ENCODE data around the gene EYS.
"Not testable (repeated sequence)": the region's sequence is repeated elsewhere in the genome, so short reads cannot be mapped to it uniquely, and the experiment has no call there.

Gene EYS

GRCh38 chr6:65501045-65501444 is 206.0 kb downstream of the EYS start:
- H3K9me3 ChIP-seq (ENCODE audit: control insufficient read depth in 1 of 2, low read length in 2 of 2): peaks cover 2 to 5% of the 10 kb centered on the region in 2 donors
- H3K4me1 ChIP-seq (ENCODE audit: control insufficient read depth in 1 of 2, insufficient read depth in 2 of 2, low read length in 2 of 2): no peaks in the 10 kb centered on the region
- H3K27ac ChIP-seq (ENCODE audit: low read depth, low read length): no peak overlapping the region
- H3K9ac ChIP-seq (ENCODE audit: low read depth in 1 of 2, low read length in 2 of 2): no peak overlapping the region
- H3K4me3 ChIP-seq (ENCODE audit: low read depth in 1 of 2, low read length in 2 of 2): no peak overlapping the region
- H3K36me3 ChIP-seq (ENCODE audit: control insufficient read depth in 1 of 2, insufficient read depth in 2 of 2, low read length in 2 of 2): no peaks in the 10 kb centered on the region
- no peaks in the 10 kb centered on the region for H3K27me3 ChIP-seq (ENCODE audit: control insufficient read depth in 1 of 2, insufficient read depth in 2 of 2, low read length in 2 of 2)

DNA sequence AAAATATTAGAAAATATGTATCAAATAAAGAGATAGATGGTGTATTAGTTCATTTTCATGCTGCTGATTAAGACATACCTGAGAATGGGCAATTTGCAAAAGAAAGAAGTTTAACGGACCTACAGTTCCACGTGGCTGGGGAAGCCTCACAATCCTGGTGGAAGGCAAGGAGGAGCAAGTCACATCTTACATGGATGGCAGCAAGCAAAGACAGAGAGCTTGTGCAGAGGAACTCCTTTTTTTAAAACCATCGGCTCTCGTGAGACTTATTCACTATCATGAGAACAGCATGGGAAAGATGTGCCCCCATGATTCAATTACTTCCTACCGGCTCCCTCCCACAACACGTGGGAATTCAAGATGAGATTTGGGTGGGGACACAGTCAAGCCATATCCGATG is 223.4 kb downstream of the EYS start:
- not testable (repeated sequence) for H3K27ac ChIP-seq (ENCODE audit: low read depth, low read length); H3K4me1 ChIP-seq (ENCODE audit: control insufficient read depth in 1 of 2, insufficient read depth in 2 of 2, low read length in 2 of 2); H3K4me3 ChIP-seq (ENCODE audit: low read depth in 1 of 2, low read length in 2 of 2); H3K36me3 ChIP-seq (ENCODE audit: control insufficient read depth in 1 of 2, insufficient read depth in 2 of 2, low read length in 2 of 2); H3K27me3 ChIP-seq (ENCODE audit: control insufficient read depth in 1 of 2, insufficient read depth in 2 of 2, low read length in 2 of 2); H3K9me3 ChIP-seq (ENCODE audit: control insufficient read depth in 1 of 2, low read length in 2 of 2); H3K9ac ChIP-seq (ENCODE audit: low read depth in 1 of 2, low read length in 2 of 2)

DNA sequence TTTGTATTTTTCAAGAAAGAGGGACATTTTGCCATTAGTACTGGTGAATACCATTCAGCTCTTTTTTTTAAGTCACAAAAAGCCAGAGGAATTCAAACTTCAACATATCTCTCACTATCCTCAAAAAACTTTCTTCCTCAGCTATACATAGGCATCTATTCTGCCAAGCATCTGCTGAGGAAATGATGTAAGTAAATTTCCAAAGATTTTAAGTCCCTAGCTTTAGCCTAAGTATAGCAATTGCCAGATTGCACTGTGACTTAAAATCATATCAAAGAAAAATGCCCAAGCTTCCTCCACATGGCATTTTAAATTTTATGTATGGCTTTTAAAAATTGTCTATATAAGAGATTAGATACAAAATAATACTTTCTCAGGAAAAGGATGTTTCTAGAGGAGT is 237.4 kb downstream of the EYS start:
- H3K4me1 ChIP-seq (ENCODE audit: control insufficient read depth in 1 of 2, insufficient read depth in 2 of 2, low read length in 2 of 2): no peaks in the 10 kb centered on the region
- H3K9ac ChIP-seq (ENCODE audit: low read depth in 1 of 2, low read length in 2 of 2): no peak overlapping the region
- H3K9me3 ChIP-seq (ENCODE audit: control insufficient read depth in 1 of 2, low read length in 2 of 2): peaks cover 3 to 4% of the 10 kb centered on the region in 2 donors

DNA sequence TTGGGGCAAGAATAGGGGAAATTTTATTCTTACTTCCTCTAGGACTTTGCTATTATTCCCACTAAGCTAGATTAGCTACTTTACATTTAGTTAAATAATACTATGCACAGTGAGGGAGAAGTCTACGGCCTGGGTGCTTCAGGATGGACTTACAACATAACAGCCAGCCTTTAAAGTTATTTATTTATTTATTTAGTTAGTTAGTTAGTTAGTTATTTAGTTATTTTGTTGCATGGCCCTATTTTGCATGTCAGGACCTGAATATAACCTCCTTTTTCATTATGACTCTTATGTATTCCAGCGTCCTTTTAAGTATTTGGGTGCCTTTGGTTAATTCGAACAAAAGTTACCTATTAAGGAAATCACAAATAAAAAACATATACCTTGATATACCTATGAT is 238.7 kb downstream of the EYS start:
- Histone ChIP-seq H3K9ac (ENCODE audit: low read depth in 1 of 2, low read length in 2 of 2) (no peak overlapping the region), H3K9me3 (ENCODE audit: control insufficient read depth in 1 of 2, low read length in 2 of 2) (peaks cover 3 to 4% of the 10 kb centered on the region in 2 donors), H3K4me3 (ENCODE audit: low read depth in 1 of 2, low read length in 2 of 2) (no peak overlapping the region), H3K4me1 (ENCODE audit: control insufficient read depth in 1 of 2, insufficient read depth in 2 of 2, low read length in 2 of 2) (no peaks in the 10 kb centered on the region), H3K27me3 (ENCODE audit: control insufficient read depth in 1 of 2, insufficient read depth in 2 of 2, low read length in 2 of 2) (no peaks in the 10 kb centered on the region), H3K27ac (ENCODE audit: low read depth, low read length) (no peak overlapping the region), H3K36me3 (ENCODE audit: control insufficient read depth in 1 of 2, insufficient read depth in 2 of 2, low read length in 2 of 2) (no peaks in the 10 kb centered on the region)

More for the DNA sequence above, 237.4 kb downstream of the EYS start:
- H3K4me3 ChIP-seq (ENCODE audit: low read depth in 1 of 2, low read length in 2 of 2): no peak overlapping the region
- no peaks in the 10 kb centered on the region for H3K36me3 ChIP-seq (ENCODE audit: control insufficient read depth in 1 of 2, insufficient read depth in 2 of 2, low read length in 2 of 2)
- no peaks in the 10 kb centered on the region for H3K27me3 ChIP-seq (ENCODE audit: control insufficient read depth in 1 of 2, insufficient read depth in 2 of 2, low read length in 2 of 2)
- no peak overlapping the region for H3K27ac ChIP-seq (ENCODE audit: low read depth, low read length)

DNA sequence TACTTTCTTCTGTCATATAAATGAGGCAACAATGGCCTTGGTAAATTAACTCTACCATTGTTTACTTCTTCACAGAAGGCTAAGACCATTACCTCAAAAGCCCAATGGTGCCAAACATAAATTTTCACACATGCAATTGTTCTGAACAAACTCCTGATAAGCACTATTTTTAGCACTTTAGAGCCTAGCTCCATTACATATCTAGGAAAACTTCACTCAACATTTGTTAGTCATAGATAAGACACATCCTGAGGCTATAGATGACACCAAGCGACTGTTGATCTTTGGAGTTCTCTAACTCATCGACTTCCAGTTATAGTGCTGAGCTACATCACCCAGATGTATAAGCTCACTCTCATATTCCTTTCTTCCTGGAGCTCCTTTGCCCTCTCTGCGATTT is 245.9 kb downstream of the EYS start:
- no peaks in the 10 kb centered on the region for H3K36me3 ChIP-seq (ENCODE audit: control insufficient read depth in 1 of 2, insufficient read depth in 2 of 2, low read length in 2 of 2)
- H3K4me3 ChIP-seq (ENCODE audit: low read depth in 1 of 2, low read length in 2 of 2): no peak overlapping the region
- no peaks in the 10 kb centered on the region for H3K27me3 ChIP-seq (ENCODE audit: control insufficient read depth in 1 of 2, insufficient read depth in 2 of 2, low read length in 2 of 2)
- H3K27ac ChIP-seq (ENCODE audit: low read depth, low read length): no peak overlapping the region
- no peaks in the 10 kb centered on the region for H3K4me1 ChIP-seq (ENCODE audit: control insufficient read depth in 1 of 2, insufficient read depth in 2 of 2, low read length in 2 of 2)
- no peak overlapping the region for H3K9ac ChIP-seq (ENCODE audit: low read depth in 1 of 2, low read length in 2 of 2)
- H3K9me3 ChIP-seq (ENCODE audit: control insufficient read depth in 1 of 2, low read length in 2 of 2): peaks cover 3 to 4% of the 10 kb centered on the region in 2 donors

GRCh38 chr6:65452333-65452732 is 254.7 kb downstream of the EYS start:
- Histone ChIP-seq H3K9ac (ENCODE audit: low read depth in 1 of 2, low read length in 2 of 2) (no peak overlapping the region), H3K4me3 (ENCODE audit: low read depth in 1 of 2, low read length in 2 of 2) (no peak overlapping the region), H3K9me3 (ENCODE audit: control insufficient read depth in 1 of 2, low read length in 2 of 2) (peaks cover 0 to 5% of the 10 kb centered on the region in 2 donors), H3K27ac (ENCODE audit: low read depth, low read length) (no peak overlapping the region), H3K4me1 (ENCODE audit: control insufficient read depth in 1 of 2, insufficient read depth in 2 of 2, low read length in 2 of 2) (no peaks in the 10 kb centered on the region), H3K36me3 (ENCODE audit: control insufficient read depth in 1 of 2, insufficient read depth in 2 of 2, low read length in 2 of 2) (no peaks in the 10 kb centered on the region), H3K27me3 (ENCODE audit: control insufficient read depth in 1 of 2, insufficient read depth in 2 of 2, low read length in 2 of 2) (no peaks in the 10 kb centered on the region)

DNA sequence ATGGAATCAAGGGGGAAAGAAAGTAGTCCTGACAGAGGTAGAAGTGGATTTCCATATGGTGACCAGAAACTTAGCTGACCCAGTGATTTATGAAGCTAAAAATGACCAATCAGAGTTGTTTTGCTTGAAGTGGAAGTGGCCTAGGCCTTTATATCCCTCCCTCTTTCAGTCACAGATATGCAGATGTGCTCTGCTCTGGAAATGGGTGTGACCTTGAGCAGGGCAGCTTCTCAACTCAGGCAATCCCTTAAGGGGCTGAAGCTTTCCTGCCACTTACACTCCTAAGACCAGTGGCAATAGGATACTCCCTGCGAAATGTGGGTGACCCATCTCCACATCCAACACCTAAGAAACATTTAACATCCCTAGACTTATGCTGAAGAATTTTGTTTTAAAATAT is 256.6 kb downstream of the EYS start:
- Histone ChIP-seq H3K27me3 (ENCODE audit: control insufficient read depth in 1 of 2, insufficient read depth in 2 of 2, low read length in 2 of 2) (no peaks in the 10 kb centered on the region), H3K9me3 (ENCODE audit: control insufficient read depth in 1 of 2, low read length in 2 of 2) (peaks cover 0 to 5% of the 10 kb centered on the region in 2 donors), H3K36me3 (ENCODE audit: control insufficient read depth in 1 of 2, insufficient read depth in 2 of 2, low read length in 2 of 2) (no peaks in the 10 kb centered on the region), H3K4me3 (ENCODE audit: low read depth in 1 of 2, low read length in 2 of 2) (no peak overlapping the region), H3K9ac (ENCODE audit: low read depth in 1 of 2, low read length in 2 of 2) (no peak overlapping the region), H3K27ac (ENCODE audit: low read depth, low read length) (no peak overlapping the region), H3K4me1 (ENCODE audit: control insufficient read depth in 1 of 2, insufficient read depth in 2 of 2, low read length in 2 of 2) (no peaks in the 10 kb centered on the region)

DNA sequence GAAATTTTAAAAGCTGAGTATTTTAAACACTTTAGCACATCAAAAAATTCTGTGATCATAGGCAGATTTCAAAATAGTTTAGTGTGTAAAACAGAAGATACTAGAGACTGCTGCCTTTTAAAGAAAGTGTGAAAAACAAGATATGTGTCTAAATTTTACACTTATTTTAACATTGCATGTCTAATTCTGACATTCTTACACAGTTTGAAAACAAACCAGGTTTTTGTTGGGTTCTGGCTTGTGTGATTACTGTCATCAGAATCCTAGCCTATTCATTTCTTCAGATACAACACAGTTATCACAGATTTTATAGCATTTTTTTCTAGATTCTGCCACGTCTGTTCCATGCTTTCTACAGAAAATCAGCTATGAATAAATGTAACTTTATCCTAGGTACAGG is 257.1 kb downstream of the EYS start:
- Histone ChIP-seq H3K27ac (ENCODE audit: low read depth, low read length) (no peak overlapping the region), H3K27me3 (ENCODE audit: control insufficient read depth in 1 of 2, insufficient read depth in 2 of 2, low read length in 2 of 2) (no peaks in the 10 kb centered on the region), H3K4me1 (ENCODE audit: control insufficient read depth in 1 of 2, insufficient read depth in 2 of 2, low read length in 2 of 2) (no peaks in the 10 kb centered on the region)

DNA sequence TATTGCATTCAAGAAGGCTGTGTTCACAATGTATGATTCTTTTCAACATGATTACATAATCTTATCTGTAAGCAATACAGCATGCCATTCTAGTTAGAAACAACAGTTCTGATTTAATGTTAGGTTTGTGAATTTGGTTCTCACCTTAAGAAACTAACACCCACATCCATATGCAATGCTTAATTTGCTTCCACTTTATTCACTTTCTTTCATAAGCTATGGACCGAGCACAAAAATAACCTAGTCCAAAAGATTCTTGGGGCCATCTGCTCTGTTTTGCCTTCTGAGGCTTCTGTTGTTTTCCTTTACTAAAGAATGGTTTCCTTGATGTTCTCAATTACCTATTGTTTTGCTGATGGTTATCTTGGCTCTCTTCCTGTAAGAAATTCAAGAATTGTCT is 258.2 kb downstream of the EYS start:
- no peak overlapping the region for H3K4me3 ChIP-seq (ENCODE audit: low read depth in 1 of 2, low read length in 2 of 2)
- no peaks in the 10 kb centered on the region for H3K4me1 ChIP-seq (ENCODE audit: control insufficient read depth in 1 of 2, insufficient read depth in 2 of 2, low read length in 2 of 2)
- H3K9ac ChIP-seq (ENCODE audit: low read depth in 1 of 2, low read length in 2 of 2): no peak overlapping the region
- no peaks in the 10 kb centered on the region for H3K36me3 ChIP-seq (ENCODE audit: control insufficient read depth in 1 of 2, insufficient read depth in 2 of 2, low read length in 2 of 2)
- peaks cover 0 to 2% of the 10 kb centered on the region in 2 donors for H3K9me3 ChIP-seq (ENCODE audit: control insufficient read depth in 1 of 2, low read length in 2 of 2)
- H3K27me3 ChIP-seq (ENCODE audit: control insufficient read depth in 1 of 2, insufficient read depth in 2 of 2, low read length in 2 of 2): no peaks in the 10 kb centered on the region
- no peak overlapping the region for H3K27ac ChIP-seq (ENCODE audit: low read depth, low read length)

More for the DNA sequence above, 257.1 kb downstream of the EYS start:
- Histone ChIP-seq H3K36me3 (ENCODE audit: control insufficient read depth in 1 of 2, insufficient read depth in 2 of 2, low read length in 2 of 2) (no peaks in the 10 kb centered on the region), H3K9ac (ENCODE audit: low read depth in 1 of 2, low read length in 2 of 2) (no peak overlapping the region), H3K9me3 (ENCODE audit: control insufficient read depth in 1 of 2, low read length in 2 of 2) (peaks cover 0 to 5% of the 10 kb centered on the region in 2 donors), H3K4me3 (ENCODE audit: low read depth in 1 of 2, low read length in 2 of 2) (no peak overlapping the region)

- Histone ChIP-seq H3K9ac (ENCODE audit: low read depth in 1 of 2, low read length in 2 of 2) (no peak overlapping the region), H3K27me3 (ENCODE audit: control insufficient read depth in 1 of 2, insufficient read depth in 2 of 2, low read length in 2 of 2) (no peaks in the 10 kb centered on the region), H3K27ac (ENCODE audit: low read depth, low read length) (no peak overlapping the region), H3K36me3 (ENCODE audit: control insufficient read depth in 1 of 2, insufficient read depth in 2 of 2, low read length in 2 of 2) (no peaks in the 10 kb centered on the region), H3K4me1 (ENCODE audit: control insufficient read depth in 1 of 2, insufficient read depth in 2 of 2, low read length in 2 of 2) (no peaks in the 10 kb centered on the region), H3K4me3 (ENCODE audit: low read depth in 1 of 2, low read length in 2 of 2) (no peak overlapping the region), H3K9me3 (ENCODE audit: control insufficient read depth in 1 of 2, low read length in 2 of 2) (peaks cover 0 to 4% of the 10 kb centered on the region in 2 donors)
Measured at GRCh38 chr6:65436281-65436680, 270.7 kb downstream of the EYS start.

GRCh38 chr6:65416621-65417020 is 290.4 kb downstream of the EYS start:
- no peaks in the 10 kb centered on the region for H3K36me3 ChIP-seq (ENCODE audit: control insufficient read depth in 1 of 2, insufficient read depth in 2 of 2, low read length in 2 of 2)
- H3K4me3 ChIP-seq (ENCODE audit: low read depth in 1 of 2, low read length in 2 of 2): no peak overlapping the region
- no peaks in the 10 kb centered on the region for H3K4me1 ChIP-seq (ENCODE audit: control insufficient read depth in 1 of 2, insufficient read depth in 2 of 2, low read length in 2 of 2)
- H3K27ac ChIP-seq (ENCODE audit: low read depth, low read length): no peak overlapping the region
- peaks cover 0 to 5% of the 10 kb centered on the region in 2 donors for H3K9me3 ChIP-seq (ENCODE audit: control insufficient read depth in 1 of 2, low read length in 2 of 2)
- H3K27me3 ChIP-seq (ENCODE audit: control insufficient read depth in 1 of 2, insufficient read depth in 2 of 2, low read length in 2 of 2): no peaks in the 10 kb centered on the region
- no peak overlapping the region for H3K9ac ChIP-seq (ENCODE audit: low read depth in 1 of 2, low read length in 2 of 2)
